SKM-1 (cell line): ENCODE data around the gene MARCHF4.

Source experiments
- DNase-seq: peaks from one replicate; lab custom pipeline; 2025; ENCODE audit not compliant: unreplicated experiment; lab: John Stamatoyannopoulos, UW

The MARCHF4 gene

GRCh38 chr2:216371721-216372702 lies at the start of gene MARCHF4:
MARCHF4 (minus strand) TSS chr2:216372483; CDS start chr2:216370260, 2,223 bp downstream.
- DNase-seq = no peak

- no peak for DNase-seq
Observed at GRCh38 chr2:216420367-216421101, 48.3 kb upstream of the MARCHF4 start.

- DNase-seq = no peak
Observed at GRCh38 chr2:216418981-216419380, 46.7 kb upstream of the MARCHF4 start.

GRCh38 chr2:216416571-216417307 lies 44.5 kb upstream of the MARCHF4 start:
- DNase-seq = no peak

GRCh38 chr2:216415541-216415940 lies 43.3 kb upstream of the MARCHF4 start:
- no peak for DNase-seq

- no peak for DNase-seq
Observed at GRCh38 chr2:216414772-216415319, 42.6 kb upstream of the MARCHF4 start.

GRCh38 chr2:216413882-216414281 lies 41.6 kb upstream of the MARCHF4 start:
- DNase-seq = no peak

GRCh38 chr2:216412022-216412999 lies 40.0 kb upstream of the MARCHF4 start, which contains the start of gene SMARCAL1:
SMARCAL1 (plus strand) TSS chr2:216412484; CDS start chr2:216414705, 2,221 bp downstream.
- peak; percentile 97 for DNase-seq

GRCh38 chr2:216410550-216410949 lies 38.3 kb upstream of the MARCHF4 start:
- no peak for DNase-seq

GRCh38 chr2:216408426-216409290 lies 36.4 kb upstream of the MARCHF4 start:
- no peak for DNase-seq

GRCh38 chr2:216406826-216407225 lies 34.5 kb upstream of the MARCHF4 start:
- no peak for DNase-seq

- no peak for DNase-seq
Observed at GRCh38 chr2:216405588-216405987, 33.3 kb upstream of the MARCHF4 start.

- peak; percentile 34 for DNase-seq
Observed at GRCh38 chr2:216404010-216404618, 31.8 kb upstream of the MARCHF4 start.

GRCh38 chr2:216402751-216403150 lies 30.5 kb upstream of the MARCHF4 start:
- DNase-seq = no peak

GRCh38 chr2:216399621-216400020 lies 27.3 kb upstream of the MARCHF4 start:
- DNase-seq = no peak

- DNase-seq = no peak
Observed at GRCh38 chr2:216394881-216395280, 22.6 kb upstream of the MARCHF4 start.

GRCh38 chr2:216392945-216393840 lies 20.9 kb upstream of the MARCHF4 start:
- no peak for DNase-seq
